HL-60 (cell line): ENCODE data around the gene MAEA.

Experiments
- CTCF ChIP-seq: IDR thresholded peaks from one replicate; pipeline ENCODE4 v1.5.1; 2011; ENCODE audit warnings: low read length, control low read depth, inconsistent platforms; ENCODE audit not compliant: insufficient read depth
- GABPA ChIP-seq: IDR thresholded peaks from 2 replicates; pipeline ENCODE4 v1.6.1; 2012; ENCODE audit warnings: low read depth
- POLR2AphosphoS5 ChIP-seq: IDR thresholded peaks from 2 replicates; pipeline ENCODE4 v1.6.1; 2012; ENCODE audit warnings: low read depth
- REST ChIP-seq: IDR thresholded peaks from 2 replicates; pipeline ENCODE4 v1.6.1; 2012; ENCODE audit warnings: low read depth; ENCODE audit not compliant: insufficient replicate concordance
- SPI1 ChIP-seq: IDR thresholded peaks from 2 replicates; pipeline ENCODE4 v1.6.1; 2012; ENCODE audit warnings: low read depth, mild to moderate bottlenecking, borderline replicate concordance

GRCh38 chr4:1381181-1381621 lies 91.5 kb downstream of the MAEA start:
- TF ChIP-seq POLR2AphosphoS5 (no peak), CTCF (no peak), REST (no peak), GABPA (no peak), SPI1 (no peak)
